Large intestine (tissue), 3 donors: ENCODE measurements around the gene ADARB2. TPM values are rescaled to one million over a fixed set of nuclear protein-coding genes. Genes with fewer than 3 reads are reported as not detected.

Experiments
- DNase-seq, 2 donors: peaks; one replicate each; pipeline versions ENCODE4 v3.0.0 to v3.0.0-alpha.2; 2013
- H3K27ac ChIP-seq: one replicate; pipeline ENCODE4 v1.5.1; 2013; ENCODE audit warnings: low read length
- H3K27me3 ChIP-seq: 2 replicates; pipeline ENCODE4 v1.6.1; 2013; ENCODE audit warnings: low read length; ENCODE audit not compliant: control insufficient read depth, insufficient read depth
- H3K36me3 ChIP-seq: 2 replicates; pipeline ENCODE4 v1.6.1; 2013; ENCODE audit warnings: low read length; ENCODE audit not compliant: control insufficient read depth, insufficient read depth
- H3K4me1 ChIP-seq: one replicate; pipeline ENCODE4 v1.6.1; 2013; ENCODE audit warnings: low read length; ENCODE audit not compliant: control insufficient read depth, insufficient read depth
- H3K4me3 ChIP-seq: one replicate; pipeline ENCODE4 v1.5.1; 2013; ENCODE audit warnings: low read length
- H3K9me3 ChIP-seq: one replicate; pipeline ENCODE4 v1.6.1; 2013; ENCODE audit warnings: mild to moderate bottlenecking, low read depth, low read length, moderate library complexity; ENCODE audit not compliant: control insufficient read depth
- WGBS: methylation state at CpG from one replicate; pipeline ENCODE4 v1.1.5; 2013; ENCODE audit warnings: low lambda C conversion rate; ENCODE audit not compliant: insufficient coverage; 5-methylcytosine and 5-hydroxymethylcytosine counted together
- polyA plus RNA-seq: library from polyadenylated mRNA; unstranded; fragments of 120-200 nt; gene quantifications from one replicate; pipeline ENCODE4 v1.2.1, GENCODE V29; 2013

The ADARB2 gene
- polyA plus RNA-seq, 1 donor: 0.52 TPM

- WGBS: no CpG with 5 or more reads among the region's 8 CpGs
- no peak for DNase-seq
- H3K27me3 ChIP-seq: no peaks in the 10 kb centered on the region
- H3K4me3 ChIP-seq: no peak overlapping the region
- no peak overlapping the region for H3K27ac ChIP-seq
- H3K9me3 ChIP-seq: no peaks in the 10 kb centered on the region
- no peaks in the 10 kb centered on the region for H3K4me1 ChIP-seq
- H3K36me3 ChIP-seq: no peaks in the 10 kb centered on the region
These were observed 527.9 kb downstream of the ADARB2 start for GRCh38 chr10:1209355-1209979.

- WGBS: no CpG with 5 or more reads among the region's 20 CpGs
- H3K36me3 ChIP-seq: no peaks in the 10 kb centered on the region
- H3K27ac ChIP-seq: no peak overlapping the region
- no peaks in the 10 kb centered on the region for H3K27me3 ChIP-seq
- H3K4me3 ChIP-seq: no peak overlapping the region
- no peaks in the 10 kb centered on the region for H3K9me3 ChIP-seq
- DNase-seq: no peak
- no peaks in the 10 kb centered on the region for H3K4me1 ChIP-seq
These were observed 528.7 kb downstream of the ADARB2 start for GRCh38 chr10:1208366-1209311.

- 100% methylated on average over 1 of the region's 19 CpGs for WGBS
- Histone ChIP-seq H3K36me3 (no peaks in the 10 kb centered on the region), H3K4me3 (no peak overlapping the region), H3K4me1 (no peaks in the 10 kb centered on the region), H3K9me3 (no peaks in the 10 kb centered on the region), H3K27ac (no peak overlapping the region), H3K27me3 (no peaks in the 10 kb centered on the region)
- DNase-seq: no peak
These were observed 530.7 kb downstream of the ADARB2 start for GRCh38 chr10:1206601-1207000.

- Histone ChIP-seq H3K9me3 (no peaks in the 10 kb centered on the region), H3K27me3 (no peaks in the 10 kb centered on the region), H3K4me1 (no peaks in the 10 kb centered on the region), H3K27ac (no peak overlapping the region), H3K36me3 (no peaks in the 10 kb centered on the region), H3K4me3 (no peak overlapping the region)
- WGBS: no CpG with 5 or more reads among the region's 23 CpGs
- DNase-seq: no peak
These were observed 531.2 kb downstream of the ADARB2 start for GRCh38 chr10:1206101-1206500.

GRCh38 chr10:1205450-1206030 is 531.8 kb downstream of the ADARB2 start:
- no peak for DNase-seq
- no peak overlapping the region for H3K27ac ChIP-seq
- no peaks in the 10 kb centered on the region for H3K9me3 ChIP-seq
- H3K27me3 ChIP-seq: no peaks in the 10 kb centered on the region
- no peaks in the 10 kb centered on the region for H3K4me1 ChIP-seq
- no peak overlapping the region for H3K4me3 ChIP-seq
- no CpG with 5 or more reads among the region's 27 CpGs for WGBS
- H3K36me3 ChIP-seq: no peaks in the 10 kb centered on the region

GRCh38 chr10:1204434-1205326 is 532.6 kb downstream of the ADARB2 start:
- DNase-seq: no peak
- Histone ChIP-seq H3K4me3 (no peak overlapping the region), H3K9me3 (no peaks in the 10 kb centered on the region), H3K27ac (no peak overlapping the region), H3K4me1 (no peaks in the 10 kb centered on the region), H3K36me3 (no peaks in the 10 kb centered on the region), H3K27me3 (no peaks in the 10 kb centered on the region)
- WGBS: 100% methylated on average over 1 of the region's 26 CpGs

GRCh38 chr10:1203704-1204103 is 533.6 kb downstream of the ADARB2 start:
- H3K9me3 ChIP-seq: no peaks in the 10 kb centered on the region
- no peaks in the 10 kb centered on the region for H3K36me3 ChIP-seq
- WGBS: 100% methylated on average over 1 of the region's 10 CpGs
- no peak for DNase-seq
- H3K27me3 ChIP-seq: no peaks in the 10 kb centered on the region
- H3K4me3 ChIP-seq: no peak overlapping the region
- H3K27ac ChIP-seq: no peak overlapping the region
- peaks cover 6% of the 10 kb centered on the region for H3K4me1 ChIP-seq

- WGBS: no CpG with 5 or more reads among the region's 13 CpGs
These were observed 534.1 kb downstream of the ADARB2 start for GRCh38 chr10:1203216-1203615.

GRCh38 chr10:1202343-1202742 is 535.0 kb downstream of the ADARB2 start:
- H3K36me3 ChIP-seq: no peaks in the 10 kb centered on the region
- WGBS: 80% methylated on average over 1 of the region's 11 CpGs
- no peaks in the 10 kb centered on the region for H3K9me3 ChIP-seq
- H3K4me3 ChIP-seq: no peak overlapping the region
- H3K4me1 ChIP-seq: peaks cover 12% of the 10 kb centered on the region
- H3K27me3 ChIP-seq: no peaks in the 10 kb centered on the region
- no peak overlapping the region for H3K27ac ChIP-seq
- DNase-seq: no peak

More at GRCh38 chr10:1203216-1203615, 534.1 kb downstream of the ADARB2 start:
- Histone ChIP-seq H3K27ac (no peak overlapping the region), H3K27me3 (no peaks in the 10 kb centered on the region), H3K4me3 (no peak overlapping the region), H3K9me3 (no peaks in the 10 kb centered on the region), H3K4me1 (peaks cover 9% of the 10 kb centered on the region), H3K36me3 (no peaks in the 10 kb centered on the region)
- no peak for DNase-seq
